ACC112 (cell line): ENCODE measurements around the gene TCF12.

Experiments
- H2AFZ ChIP-seq: fragments of 200-600 bp; sonication (generic); one replicate; pipeline ENCODE4 v1.6.0; 2017; ENCODE audit warnings: antibody characterized with exemption, low read length; ENCODE audit not compliant: unreplicated experiment
- H3K27ac ChIP-seq: fragments of 200-600 bp; sonication (generic); 2 replicates; pipeline ENCODE4 v1.5.1; 2014; ENCODE audit warnings: low read depth, mild to moderate bottlenecking, antibody characterized with exemption, low read length, moderate library complexity
- H3K27me3 ChIP-seq: fragments of 200-600 bp; sonication (generic); 2 replicates; pipeline ENCODE4 v1.6.1; 2014; ENCODE audit warnings: mild to moderate bottlenecking, antibody characterized with exemption, low read length, moderate library complexity, mixed read lengths; ENCODE audit not compliant: insufficient read depth
- H3K36me3 ChIP-seq: fragments of 200-600 bp; sonication (generic); 2 replicates; pipeline ENCODE4 v1.6.1; 2016; ENCODE audit warnings: mild to moderate bottlenecking, antibody characterized with exemption, low read length, moderate library complexity, mixed read lengths; ENCODE audit not compliant: insufficient read depth
- H3K4me1 ChIP-seq: fragments of 200-600 bp; sonication (generic); one replicate; pipeline ENCODE4 v1.6.1; 2016; ENCODE audit warnings: low read length, mixed read lengths; ENCODE audit not compliant: insufficient read depth, unreplicated experiment, control insufficient read depth
- H3K4me3 ChIP-seq: fragments of 200-600 bp; sonication (generic); 2 replicates; pipeline ENCODE4 v1.5.1; 2014; ENCODE audit warnings: mild to moderate bottlenecking, low read depth, low read length
- H3K79me2 ChIP-seq: fragments of 200-600 bp; sonication (generic); one replicate; pipeline ENCODE4 v1.6.0; 2016; ENCODE audit warnings: low read length; ENCODE audit not compliant: control insufficient read depth, unreplicated experiment, insufficient read depth

TCF12 gene

DNA sequence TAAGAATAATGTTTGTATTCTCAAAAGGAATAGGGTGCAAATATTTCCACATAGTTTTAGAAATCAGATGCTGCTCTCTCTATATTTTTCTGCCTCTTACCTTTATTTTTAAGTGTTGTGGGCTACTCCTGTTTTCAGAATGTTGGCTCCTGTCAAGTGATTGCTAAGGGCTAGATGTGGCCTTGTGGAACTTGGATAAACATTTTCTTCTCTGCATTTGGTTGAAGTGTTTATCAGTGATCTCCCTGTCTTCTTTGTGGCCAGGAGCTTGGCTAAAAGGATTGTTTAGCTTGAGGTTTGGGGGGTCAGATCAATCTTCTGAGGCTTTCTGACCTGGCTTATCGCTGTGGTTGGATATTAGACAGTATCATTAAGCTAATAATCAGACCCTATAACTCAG is 112.6 kb downstream of the TCF12 start:
- Histone ChIP-seq H3K4me1 (peaks cover 15% of the 10 kb centered on the region), H3K79me2 (peaks cover 62% of the 10 kb centered on the region), H3K36me3 (no peaks in the 10 kb centered on the region), H3K4me3 (no peak overlapping the region), H3K27me3 (no peaks in the 10 kb centered on the region), H2AFZ (no peak overlapping the region), H3K27ac (no peak overlapping the region)

DNA sequence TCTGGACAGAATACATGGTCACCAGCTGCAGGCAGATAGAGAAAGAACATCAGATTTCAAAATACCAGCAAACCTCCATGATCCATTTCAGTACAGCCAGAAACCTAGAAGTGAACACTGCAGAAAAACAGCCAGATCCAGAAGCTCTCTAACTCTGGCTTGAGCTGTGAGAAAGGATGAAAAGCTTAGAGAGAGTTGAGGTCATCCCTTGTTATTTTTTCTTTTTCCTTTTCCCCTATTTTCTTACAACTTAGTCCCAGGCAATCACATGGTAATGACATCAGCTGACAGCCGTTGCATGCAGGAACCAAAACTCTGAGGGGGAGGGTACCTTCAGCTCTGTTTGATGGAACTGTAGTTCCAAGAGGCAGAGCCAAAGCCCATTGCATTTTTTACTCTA is 113.2 kb downstream of the TCF12 start:
- no peaks in the 10 kb centered on the region for H3K36me3 ChIP-seq
- peaks cover 64% of the 10 kb centered on the region for H3K79me2 ChIP-seq
- H3K27me3 ChIP-seq = no peaks in the 10 kb centered on the region
- H3K4me3 ChIP-seq = no peak overlapping the region
- H2AFZ ChIP-seq = no peak overlapping the region
- no peak overlapping the region for H3K27ac ChIP-seq
- peaks cover 13% of the 10 kb centered on the region for H3K4me1 ChIP-seq

DNA sequence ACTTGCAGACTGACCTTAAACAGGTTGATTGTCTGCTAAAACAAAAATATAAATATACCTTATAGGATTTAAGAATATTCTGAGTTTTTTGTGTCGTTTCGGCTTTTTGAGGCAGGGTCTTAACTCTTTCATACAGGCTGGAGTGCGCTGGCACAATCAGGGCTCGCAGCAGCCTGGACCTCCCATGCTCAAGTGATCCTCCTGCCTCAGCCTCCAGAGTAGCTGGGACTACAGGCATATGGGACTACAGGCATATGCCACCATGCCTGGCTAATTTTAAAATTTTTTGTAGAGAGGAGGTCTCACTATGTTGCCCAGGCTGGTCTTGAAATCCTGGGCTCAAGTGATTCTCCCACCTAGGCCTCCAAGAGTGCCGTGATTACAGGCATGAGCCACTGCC is 113.9 kb downstream of the TCF12 start:
- no peaks in the 10 kb centered on the region for H3K27me3 ChIP-seq
- peaks cover 62% of the 10 kb centered on the region for H3K79me2 ChIP-seq
- no peaks in the 10 kb centered on the region for H3K36me3 ChIP-seq
- peaks cover 13% of the 10 kb centered on the region for H3K4me1 ChIP-seq
- H3K4me3 ChIP-seq = no peak overlapping the region
- no peak overlapping the region for H2AFZ ChIP-seq
- H3K27ac ChIP-seq = no peak overlapping the region

DNA sequence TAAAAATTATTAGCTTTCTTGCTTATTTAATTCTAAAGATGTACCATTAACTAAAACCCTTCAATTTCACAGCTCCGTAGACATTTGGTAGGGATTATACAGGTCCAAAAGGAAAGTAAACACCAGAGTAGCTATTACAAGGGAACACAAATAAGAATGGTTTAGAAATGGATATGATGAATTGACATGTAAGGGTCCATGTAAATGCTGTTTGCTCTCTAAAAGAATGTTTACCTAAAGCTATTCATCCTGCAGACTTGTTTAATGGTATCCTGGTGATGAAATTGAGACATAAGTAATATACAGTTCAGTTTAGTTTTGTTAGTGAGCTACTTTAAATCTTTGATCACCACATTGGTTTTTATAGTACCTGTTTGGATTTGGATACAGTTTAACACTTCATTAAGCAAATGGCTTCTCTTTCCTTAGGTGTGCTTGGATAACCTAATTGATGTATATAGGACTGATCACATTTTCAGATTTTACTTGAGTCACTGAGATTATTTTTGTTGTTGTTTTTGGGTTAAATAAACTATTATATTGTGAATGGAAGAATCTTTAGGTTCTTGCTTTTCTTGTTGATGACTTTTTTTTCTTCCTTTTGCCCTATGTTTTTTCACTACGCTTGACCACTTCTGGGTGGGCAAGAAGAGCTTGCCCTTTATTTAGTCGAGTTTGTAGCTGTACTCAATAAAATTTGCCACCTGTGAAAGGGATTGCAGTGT is 115.4 kb downstream of the TCF12 start:
- Histone ChIP-seq H3K27ac (no peak overlapping the region), H3K27me3 (no peaks in the 10 kb centered on the region), H3K36me3 (no peaks in the 10 kb centered on the region), H3K4me1 (peaks cover 13% of the 10 kb centered on the region), H3K79me2 (peaks cover 50% of the 10 kb centered on the region), H3K4me3 (no peak overlapping the region), H2AFZ (no peak overlapping the region)

DNA sequence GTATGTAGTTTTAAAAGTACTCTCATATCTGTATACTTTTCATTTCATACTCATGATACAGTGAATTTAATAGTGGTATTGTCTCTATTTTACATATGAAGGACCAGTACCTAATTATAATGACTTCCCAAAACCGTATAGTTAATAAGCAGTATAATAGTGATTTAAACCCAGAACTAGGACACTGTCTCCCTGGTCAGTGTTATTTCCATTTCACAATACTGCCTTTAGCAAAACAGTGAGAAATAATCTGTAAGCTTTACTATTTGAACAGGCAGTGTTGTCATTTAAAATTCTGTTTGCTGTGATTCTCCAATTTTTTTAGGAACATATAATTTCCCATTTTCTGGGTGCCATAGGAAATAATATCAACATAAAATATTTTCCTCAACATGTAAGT is 116.2 kb downstream of the TCF12 start:
- Histone ChIP-seq H3K4me1 (peaks cover 13% of the 10 kb centered on the region), H3K79me2 (peaks cover 47% of the 10 kb centered on the region), H3K36me3 (no peaks in the 10 kb centered on the region), H3K4me3 (no peak overlapping the region), H3K27me3 (no peaks in the 10 kb centered on the region), H3K27ac (no peak overlapping the region), H2AFZ (no peak overlapping the region)

DNA sequence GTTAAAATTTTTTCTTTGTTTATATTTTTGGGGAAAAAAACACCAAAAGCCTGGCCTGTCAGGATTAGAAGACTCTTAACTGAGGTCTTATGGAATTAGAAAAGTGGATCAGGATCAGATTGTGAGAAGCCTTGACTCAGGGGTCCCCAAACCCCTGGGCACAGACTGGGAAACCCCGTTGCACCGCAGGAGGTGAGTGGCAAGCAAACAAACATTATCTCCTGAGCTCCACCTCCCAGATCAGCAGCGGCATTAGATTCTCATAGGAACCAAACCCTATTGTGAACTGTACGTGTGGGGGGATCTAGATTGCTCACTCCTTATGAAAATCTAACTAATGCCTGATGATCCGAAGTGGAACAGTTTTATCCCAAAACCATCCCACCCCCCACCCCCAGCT is 117.2 kb downstream of the TCF12 start:
- Histone ChIP-seq H2AFZ (no peak overlapping the region), H3K79me2 (peaks cover 39% of the 10 kb centered on the region), H3K4me1 (peaks cover 13% of the 10 kb centered on the region), H3K36me3 (no peaks in the 10 kb centered on the region), H3K27ac (no peak overlapping the region), H3K27me3 (no peaks in the 10 kb centered on the region), H3K4me3 (no peak overlapping the region)

DNA sequence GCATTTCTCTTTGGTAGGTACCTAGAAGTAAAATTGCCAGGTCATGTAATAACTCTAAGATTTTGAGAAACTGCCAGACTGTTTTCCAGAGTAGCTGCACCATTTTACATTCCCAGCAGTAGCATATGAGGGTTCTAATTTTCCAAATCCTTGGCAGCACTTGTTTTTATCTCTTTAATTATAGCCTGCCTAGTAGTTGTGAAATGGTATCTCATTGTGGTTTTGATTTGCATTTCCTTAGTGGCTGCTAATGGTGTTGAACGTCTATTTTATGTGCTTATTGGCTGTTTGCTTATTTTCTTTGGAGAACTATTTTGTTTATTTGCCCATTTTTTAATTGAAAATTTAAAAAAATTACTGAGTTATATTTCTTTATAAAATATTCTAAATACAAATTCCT is 117.9 kb downstream of the TCF12 start:
- Histone ChIP-seq H3K27me3 (no peaks in the 10 kb centered on the region), H3K79me2 (peaks cover 33% of the 10 kb centered on the region), H3K27ac (no peak overlapping the region), H3K36me3 (no peaks in the 10 kb centered on the region), H2AFZ (no peak overlapping the region), H3K4me3 (no peak overlapping the region), H3K4me1 (peaks cover 7% of the 10 kb centered on the region)

DNA sequence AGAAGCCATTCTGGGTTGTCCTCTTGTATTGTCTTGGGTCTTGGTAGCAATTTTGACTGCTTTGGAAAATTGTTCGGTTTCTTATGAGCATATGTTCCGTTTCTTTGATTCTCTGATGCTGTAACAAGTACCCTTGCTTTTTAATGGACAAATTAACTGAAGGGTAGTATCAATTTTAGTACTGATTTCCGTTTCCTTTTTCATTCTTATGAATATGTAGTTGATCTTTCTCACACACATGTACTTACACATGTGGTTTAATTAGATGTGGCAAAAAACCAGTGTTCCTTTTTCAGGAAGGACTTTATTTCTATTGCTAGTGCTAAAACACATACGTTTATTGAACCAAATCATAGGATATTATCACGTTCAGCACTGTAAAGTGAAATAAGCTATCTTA is 119.1 kb downstream of the TCF12 start:
- Histone ChIP-seq H3K4me3 (no peak overlapping the region), H3K4me1 (no peaks in the 10 kb centered on the region), H2AFZ (no peak overlapping the region), H3K27me3 (no peaks in the 10 kb centered on the region), H3K36me3 (no peaks in the 10 kb centered on the region), H3K27ac (no peak overlapping the region), H3K79me2 (peaks cover 22% of the 10 kb centered on the region)

DNA sequence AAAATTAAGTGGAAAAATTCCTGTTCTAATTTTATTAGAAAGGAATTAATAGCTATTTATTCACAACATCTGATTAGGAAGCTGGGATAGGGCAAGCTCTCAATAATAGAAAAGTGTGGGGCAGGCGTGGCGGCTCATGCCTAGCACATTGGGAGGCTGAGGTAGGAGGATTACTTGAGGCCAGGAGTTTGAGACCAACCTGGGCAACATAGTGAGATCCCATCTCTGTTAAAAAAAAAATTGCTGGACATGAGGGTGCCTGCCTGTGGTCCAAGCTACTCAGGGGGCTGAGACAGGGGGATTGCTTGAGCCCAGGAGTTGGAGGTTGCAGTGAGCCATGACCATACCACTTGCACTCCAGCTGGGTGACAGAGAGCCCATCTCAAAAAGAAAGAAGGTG is 119.6 kb downstream of the TCF12 start:
- H3K79me2 ChIP-seq = peaks cover 18% of the 10 kb centered on the region
- H3K4me3 ChIP-seq = no peak overlapping the region
- no peaks in the 10 kb centered on the region for H3K4me1 ChIP-seq
- H3K27ac ChIP-seq = no peak overlapping the region
- H3K27me3 ChIP-seq = no peaks in the 10 kb centered on the region
- no peaks in the 10 kb centered on the region for H3K36me3 ChIP-seq
- no peak overlapping the region for H2AFZ ChIP-seq

DNA sequence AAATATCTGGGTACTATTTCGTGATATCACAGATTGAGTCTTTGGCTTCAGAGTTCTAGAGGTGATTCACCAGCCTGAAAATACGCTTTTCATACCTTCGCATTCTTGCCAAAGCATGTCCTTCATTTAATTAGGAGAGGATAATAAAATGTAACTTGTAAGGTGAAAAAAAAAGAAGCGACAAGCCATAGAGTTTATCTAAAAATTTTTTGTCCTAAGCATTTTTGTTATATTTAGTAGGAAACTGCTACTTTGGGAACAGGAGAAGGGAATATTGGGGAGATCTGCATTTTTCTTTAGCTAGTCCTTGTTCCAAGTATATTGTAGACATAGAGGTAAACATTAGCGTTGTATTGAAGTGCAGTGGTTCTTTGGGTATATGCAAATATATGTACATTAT is 120.1 kb downstream of the TCF12 start:
- H3K4me1 ChIP-seq = no peaks in the 10 kb centered on the region
- no peaks in the 10 kb centered on the region for H3K27me3 ChIP-seq
- H3K79me2 ChIP-seq = peaks cover 18% of the 10 kb centered on the region
- H3K36me3 ChIP-seq = no peaks in the 10 kb centered on the region
- H3K4me3 ChIP-seq = no peak overlapping the region
- H3K27ac ChIP-seq = no peak overlapping the region
- H2AFZ ChIP-seq = no peak overlapping the region

DNA sequence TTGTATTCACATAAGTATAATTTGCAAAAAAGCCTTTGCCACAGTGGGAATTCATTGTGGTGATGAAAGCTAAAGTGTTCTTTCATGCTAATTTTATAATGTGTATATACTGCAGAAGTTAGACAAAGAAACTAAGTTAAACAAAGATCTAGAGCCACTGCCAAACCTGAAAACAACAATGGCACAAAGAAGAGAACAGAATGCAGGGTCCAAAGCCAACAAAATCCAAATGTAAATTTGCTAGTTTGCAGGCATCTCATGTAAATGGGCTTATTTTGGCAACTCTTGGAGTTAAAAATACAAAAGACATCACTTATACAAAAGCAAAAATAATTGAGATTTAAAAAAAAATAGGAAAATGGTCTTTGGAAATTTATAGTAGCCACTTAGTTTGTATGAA is 123.0 kb downstream of the TCF12 start:
- peaks cover 28% of the 10 kb centered on the region for H3K79me2 ChIP-seq
- H3K4me3 ChIP-seq = no peak overlapping the region
- H3K27me3 ChIP-seq = no peaks in the 10 kb centered on the region
- H3K27ac ChIP-seq = no peak overlapping the region
- H2AFZ ChIP-seq = no peak overlapping the region
- H3K36me3 ChIP-seq = no peaks in the 10 kb centered on the region
- no peaks in the 10 kb centered on the region for H3K4me1 ChIP-seq
